Epithelial cell of esophagus (primary cell): ENCODE data around the gene MICAL3.

Experiments
- DNase-seq: peaks from one replicate; pipeline ENCODE4 v3.0.0; 2010; ENCODE audit warnings: low read depth
- H3K4me3 ChIP-seq: 2 replicates; pipeline ENCODE4 v1.5.1; 2011; ENCODE audit warnings: mild to moderate bottlenecking, low read length, control low read depth
- TF ChIP-seq, protein P1 (sequence below): IDR thresholded peaks from 2 replicates; pipeline ENCODE4 v1.5.1; 2011; ENCODE audit warnings: low read depth, mild to moderate bottlenecking, low read length, control low read depth, inconsistent platforms; ENCODE audit not compliant: insufficient read depth; ENCODE audit errors: missing control alignments

Gene MICAL3

DNA sequence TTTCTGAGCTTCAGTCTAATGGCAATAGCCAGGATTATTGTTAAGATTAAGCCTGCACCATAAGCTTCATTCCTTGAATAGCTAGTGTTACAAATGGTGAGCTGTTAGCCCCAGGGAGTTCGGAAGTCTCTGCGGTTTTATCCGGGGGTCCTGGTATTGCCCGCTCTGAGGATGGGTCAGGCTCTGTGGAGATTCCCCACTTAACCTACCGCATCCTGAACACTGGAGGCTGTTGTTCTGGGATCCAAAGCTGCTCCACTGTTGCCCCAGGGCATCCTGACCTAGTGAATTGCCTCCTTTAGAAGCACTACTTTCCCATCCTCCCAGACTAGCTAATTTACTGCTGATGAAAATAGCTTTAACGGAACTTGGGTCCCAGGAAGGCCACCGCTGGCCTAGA, 38.9 kb upstream of the MICAL3 start:
- TF ChIP-seq, protein P1, sequence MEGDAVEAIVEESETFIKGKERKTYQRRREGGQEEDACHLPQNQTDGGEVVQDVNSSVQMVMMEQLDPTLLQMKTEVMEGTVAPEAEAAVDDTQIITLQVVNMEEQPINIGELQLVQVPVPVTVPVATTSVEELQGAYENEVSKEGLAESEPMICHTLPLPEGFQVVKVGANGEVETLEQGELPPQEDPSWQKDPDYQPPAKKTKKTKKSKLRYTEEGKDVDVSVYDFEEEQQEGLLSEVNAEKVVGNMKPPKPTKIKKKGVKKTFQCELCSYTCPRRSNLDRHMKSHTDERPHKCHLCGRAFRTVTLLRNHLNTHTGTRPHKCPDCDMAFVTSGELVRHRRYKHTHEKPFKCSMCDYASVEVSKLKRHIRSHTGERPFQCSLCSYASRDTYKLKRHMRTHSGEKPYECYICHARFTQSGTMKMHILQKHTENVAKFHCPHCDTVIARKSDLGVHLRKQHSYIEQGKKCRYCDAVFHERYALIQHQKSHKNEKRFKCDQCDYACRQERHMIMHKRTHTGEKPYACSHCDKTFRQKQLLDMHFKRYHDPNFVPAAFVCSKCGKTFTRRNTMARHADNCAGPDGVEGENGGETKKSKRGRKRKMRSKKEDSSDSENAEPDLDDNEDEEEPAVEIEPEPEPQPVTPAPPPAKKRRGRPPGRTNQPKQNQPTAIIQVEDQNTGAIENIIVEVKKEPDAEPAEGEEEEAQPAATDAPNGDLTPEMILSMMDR: no peak
- no peak overlapping the region for H3K4me3 ChIP-seq
- DNase-seq: peak; percentile 63

GRCh38 chr22:18062421-18062820, 38.1 kb upstream of the MICAL3 start:
- TF ChIP-seq, protein P1: no peak
- peak; percentile 60 for DNase-seq
- no peak overlapping the region for H3K4me3 ChIP-seq

DNA sequence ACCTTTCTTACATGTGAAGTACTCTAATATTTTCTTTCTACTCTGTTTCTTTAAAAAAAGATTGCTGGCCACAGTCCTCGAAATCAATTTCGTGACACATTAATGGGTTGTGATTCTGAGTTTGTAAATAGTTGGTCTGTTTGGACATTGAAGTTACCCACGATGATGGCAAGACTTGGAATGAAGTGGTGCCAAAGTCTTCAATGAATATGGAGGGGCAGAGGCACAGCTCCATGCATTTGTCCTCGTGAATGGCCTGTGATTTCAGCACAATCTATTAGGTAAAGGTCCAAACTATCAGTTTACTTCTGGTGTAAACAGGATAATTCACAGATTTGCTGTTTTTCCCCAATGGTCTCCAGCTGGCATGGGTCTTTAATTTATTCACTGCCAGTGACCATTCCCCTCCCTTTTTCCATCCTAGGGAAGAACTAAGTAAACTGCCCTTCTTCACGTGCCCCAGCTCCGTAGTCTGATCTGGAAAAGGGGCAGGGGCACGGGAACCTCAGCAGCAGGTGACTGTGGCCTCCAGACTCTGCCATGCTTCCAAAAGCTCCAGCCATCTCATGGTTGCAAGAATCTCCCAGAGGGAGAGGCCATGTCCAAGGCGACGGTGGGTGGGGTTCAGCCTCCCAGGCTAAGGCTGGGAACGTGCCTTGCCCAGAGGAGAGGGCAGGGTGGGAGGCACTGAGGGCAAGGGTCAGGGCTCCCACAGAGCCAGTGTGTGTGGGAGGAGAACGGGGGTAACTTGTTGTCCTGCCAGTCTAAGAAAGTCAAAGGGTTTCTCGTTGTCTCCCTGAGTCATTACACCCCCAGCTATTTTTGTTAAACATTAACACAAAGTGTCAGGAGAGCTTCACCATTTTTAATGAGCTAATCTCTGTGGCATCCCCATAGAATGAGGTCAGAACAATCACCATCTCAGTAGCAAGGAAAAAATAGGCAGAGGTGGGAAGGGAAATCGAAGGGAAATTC, 36.6 kb upstream of the MICAL3 start:
- TF ChIP-seq, protein P1: no peak
- peak; percentile 90 for DNase-seq
- H3K4me3 ChIP-seq: no peak overlapping the region

DNA sequence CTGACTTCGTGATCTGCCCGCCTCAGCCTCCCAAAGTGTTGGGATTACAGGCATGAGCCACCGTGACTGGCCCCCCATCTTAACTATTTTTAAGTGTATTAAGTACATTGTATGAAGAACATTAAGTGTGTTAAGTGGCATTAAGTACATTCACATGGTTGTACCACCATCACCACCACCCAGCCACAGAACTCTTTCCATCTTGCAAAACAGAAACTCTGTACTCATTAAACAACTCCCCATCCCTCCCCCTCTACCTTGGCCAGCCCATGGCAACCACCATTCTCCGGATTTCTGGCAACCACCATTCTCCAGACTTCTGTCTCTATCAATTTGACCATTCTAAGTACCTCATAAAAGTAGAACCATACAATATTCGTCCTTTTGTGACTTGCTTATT, 35.6 kb upstream of the MICAL3 start:
- H3K4me3 ChIP-seq: no peak overlapping the region
- DNase-seq: no peak
- TF ChIP-seq, protein P1: no peak

- TF ChIP-seq, protein P1: no peak
- DNase-seq: no peak
- no peak overlapping the region for H3K4me3 ChIP-seq
Measured at GRCh38 chr22:18059473-18059872, 35.1 kb upstream of the MICAL3 start.

DNA sequence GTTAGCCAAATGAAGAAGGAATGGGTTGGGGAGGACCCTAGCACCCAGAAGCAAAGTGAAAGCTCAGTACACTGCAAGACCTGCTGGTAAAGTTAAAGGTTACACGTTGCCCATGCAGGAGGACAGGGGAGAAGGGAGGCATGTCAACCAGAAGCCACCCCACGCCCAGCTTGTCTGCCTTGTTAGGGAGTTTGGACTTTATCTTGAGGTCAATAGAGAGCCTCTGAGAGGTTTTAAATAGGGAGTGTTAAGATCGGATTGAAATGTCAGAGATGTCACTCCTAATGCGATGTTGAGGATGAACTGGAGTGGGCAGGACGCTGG, 34.7 kb upstream of the MICAL3 start:
- DNase-seq: no peak
- H3K4me3 ChIP-seq: no peak overlapping the region
- TF ChIP-seq, protein P1: no peak
